Measurements from ENCODE around the gene ZNRF4.

- no peak for TF ChIP-seq CTCF (IDR thresholded peaks at IDR 0.05; ENCODE audit: insufficient read depth, low read length, poor library complexity, severe bottlenecking)
- TF ChIP-seq EZH2phosphoT487 (conservative IDR thresholded peaks at IDR 0.05; ENCODE audit: low read length): no peak
Measured at GRCh38 chr19:5456130-5456840, 1.1 kb downstream of the ZNRF4 start.

Measured in SU-DHL-6 (cell line).